ENCODE measurements around the gene CEP112.

GRCh38 chr17:65892912-65893377 is 299.0 kb downstream of the CEP112 start:
- TF ChIP-seq POLR2A (IDR thresholded peaks at IDR 0.05; ENCODE audit: low read depth, low read length) (no peak), TAF1 (IDR thresholded peaks at IDR 0.05; ENCODE audit: low read depth, low read length) (no peak)

All from GM12891 (cell line).